Calu3 (cell line): ENCODE results near the gene IFNGR2. TPM values are rescaled to one million over a fixed set of nuclear protein-coding genes. Genes with fewer than 3 reads are reported as not detected.

ENCODE experiments used
- BruUV-seq: library from RNA; stranded (reverse); fragments of 400-500 nt; replicated peaks from 2 replicates; lab custom pipeline; 2021; lab: Mats Ljungman, UMichigan
- CTCF ChIA-PET: fragments of 300-600 bp; sonication (Branson Sonifier 250); formaldehyde crosslinking; loops from one replicate; lab custom pipeline; 2022; ENCODE audit warnings: antibody characterized with exemption; lab: Charles Lee
- DNase-seq: peaks from one replicate; pipeline ENCODE4 v3.0.0; 2022
- H3K27ac Mint-ChIP-seq: one replicate; pipeline ENCODE4 v1.8.0; 2022; ENCODE audit warnings: mixed read lengths; ENCODE audit not compliant: unreplicated experiment
- H3K27me3 Mint-ChIP-seq: one replicate; pipeline ENCODE4 v1.8.0; 2022; ENCODE audit warnings: mixed read lengths; ENCODE audit not compliant: unreplicated experiment
- H3K36me3 Mint-ChIP-seq: one replicate; pipeline ENCODE4 v1.8.0; 2022; ENCODE audit warnings: mild to moderate bottlenecking, moderate library complexity, mixed read lengths; ENCODE audit not compliant: insufficient read depth, unreplicated experiment
- H3K4me1 Mint-ChIP-seq: one replicate; pipeline ENCODE4 v1.8.0; 2022; ENCODE audit warnings: mild to moderate bottlenecking, low read depth, mixed read lengths; ENCODE audit not compliant: unreplicated experiment
- H3K4me3 Mint-ChIP-seq: one replicate; pipeline ENCODE4 v1.8.0; 2022; ENCODE audit warnings: mild to moderate bottlenecking, low read depth, moderate library complexity, mixed read lengths; ENCODE audit not compliant: unreplicated experiment
- H3K9me3 Mint-ChIP-seq: one replicate; pipeline ENCODE4 v1.8.0; 2022; ENCODE audit warnings: low read depth, mixed read lengths; ENCODE audit not compliant: unreplicated experiment
- CTCF ChIP-seq: fragments of 200-600 bp; IDR thresholded peaks from one replicate; pipeline ENCODE4 v1.8.0; 2022; ENCODE audit warnings: antibody characterized with exemption; ENCODE audit not compliant: unreplicated experiment
- intact Hi-C: fragments of 100-400 bp; cut with micrococcal nuclease; formaldehyde crosslinking; loops from one replicate; pipeline ENCODE4 v1.10.0; 2022; ENCODE audit not compliant: unreplicated experiment
- total RNA-seq: library from RNA; stranded (reverse); gene quantifications from 2 replicates; pipeline ENCODE4 v1.2.3, GENCODE V29; 2022

Gene IFNGR2
- total RNA-seq, 1 experiment from 2014 or later = 59.8 TPM

GRCh38 chr21:33473344-33473743 lies 70.1 kb downstream of the IFNGR2 start:
- no peaks in the 10 kb centered on the region for H3K9me3 Mint-ChIP-seq
- H3K27ac Mint-ChIP-seq = no peak overlapping the region
- no peak for TF ChIP-seq CTCF
- intact Hi-C loops = no loop called here
- no TSS peak for BruUV-seq
- H3K36me3 Mint-ChIP-seq = peaks cover 6% of the 10 kb centered on the region
- no peaks in the 10 kb centered on the region for H3K4me1 Mint-ChIP-seq
- no peaks in the 10 kb centered on the region for H3K27me3 Mint-ChIP-seq
- DNase-seq = no peak
- H3K4me3 Mint-ChIP-seq = no peak overlapping the region
- CTCF ChIA-PET = interaction anchor here (0.6 kb wide), 1 partner anchor 70 kb away, joined by 3 read pairs; the partner anchor contains the start of gene SON

GRCh38 chr21:33477066-33477465 lies 73.9 kb downstream of the IFNGR2 start:
- intact Hi-C loops = no loop called here
- CTCF ChIA-PET = no interaction called here
- H3K36me3 Mint-ChIP-seq = peaks cover 33% of the 10 kb centered on the region
- DNase-seq = no peak
- TF ChIP-seq CTCF = no peak
- H3K27ac Mint-ChIP-seq = no peak overlapping the region
- H3K4me3 Mint-ChIP-seq = no peak overlapping the region
- no peaks in the 10 kb centered on the region for H3K4me1 Mint-ChIP-seq
- no peaks in the 10 kb centered on the region for H3K9me3 Mint-ChIP-seq
- BruUV-seq = no TSS peak
- H3K27me3 Mint-ChIP-seq = no peaks in the 10 kb centered on the region

- DNase-seq = no peak
Measured at GRCh38 chr21:33478182-33478581, 75.0 kb downstream of the IFNGR2 start.

GRCh38 chr21:33478935-33479678 lies 75.9 kb downstream of the IFNGR2 start:
- Mint-ChIP-seq H3K36me3 (peaks cover 30% of the 10 kb centered on the region), H3K9me3 (no peaks in the 10 kb centered on the region), H3K27ac (peak overlapping the region; percentile 47), H3K27me3 (no peaks in the 10 kb centered on the region), H3K4me3 (peak overlapping the region; percentile 73), H3K4me1 (no peaks in the 10 kb centered on the region)
- TF ChIP-seq CTCF = no peak
- DNase-seq = peak; percentile 23
- CTCF ChIA-PET = interaction anchor here (0.9 to 1.3 kb wide), 4 partner anchors 12 to 416 kb away, joined by 6 to 11 read pairs (median 6); partner anchors contain the start of gene DNAJC28
- intact Hi-C loops = no loop called here
- BruUV-seq = no TSS peak

More at GRCh38 chr21:33478182-33478581, 75.0 kb downstream of the IFNGR2 start:
- no peaks in the 10 kb centered on the region for H3K27me3 Mint-ChIP-seq
- H3K9me3 Mint-ChIP-seq = no peaks in the 10 kb centered on the region
- intact Hi-C loops = no loop called here
- peak overlapping the region; percentile 73 for H3K4me3 Mint-ChIP-seq
- H3K4me1 Mint-ChIP-seq = no peaks in the 10 kb centered on the region
- CTCF ChIA-PET = no interaction called here
- TF ChIP-seq CTCF = no peak
- H3K27ac Mint-ChIP-seq = peak overlapping the region; percentile 47
- H3K36me3 Mint-ChIP-seq = peaks cover 30% of the 10 kb centered on the region
- BruUV-seq = no TSS peak
